HCT116 (cell line): Measurements from ENCODE around the gene ZBTB20. TPM values are rescaled to one million over a fixed set of nuclear protein-coding genes. Genes with fewer than 3 reads are reported as not detected.

Source experiments
- ATAC-seq: fragments of 200-7000 bp; cut with Tn5 transposase; 2 replicates; pipeline ENCODE4 v1.9.1; 2020; ENCODE audit warnings: mild to moderate bottlenecking, moderate library complexity
- BruUV-seq: library from RNA; stranded (reverse); fragments of 400-500 nt; replicated peaks from 2 replicates; lab custom pipeline; 2021; lab: Mats Ljungman, UMichigan
- CTCF ChIA-PET: fragments of 300-600 bp; sonication (Branson Sonifier 250); formaldehyde crosslinking; loops from one replicate; lab custom pipeline; 2021; ENCODE audit warnings: antibody characterized with exemption; lab: Charles Lee
- POLR2A ChIA-PET: fragments of 300-600, 350-600 bp; sonication (Branson Sonifier 250); formaldehyde crosslinking; loops from one replicate; lab custom pipeline; 2021; ENCODE audit warnings: antibody characterized with exemption; lab: Charles Lee
- RAD21 ChIA-PET, 2 experiments: fragments of 300-600 bp; sonication (Branson Sonifier 250); formaldehyde crosslinking; loops; one replicate each; lab custom pipeline; 2023; ENCODE audit warnings: low total read pairs in 2 of 2; ENCODE audit not compliant: uncharacterized antibody in 2 of 2, unreplicated experiment in 2 of 2, low non-redundant PET in 1 of 2; lab: Charles Lee
- DNase-seq: peaks from one replicate; pipeline ENCODE4 v3.0.0-alpha.2; 2010; ENCODE audit warnings: low read depth, low spot score
- H2AFZ ChIP-seq: fragments of 200-600 bp; shearing (Covaris generic), sonication (generic); 2 replicates; pipeline ENCODE4 v1.6.1; 2017; ENCODE audit warnings: low read depth, mixed run types, mixed read lengths, antibody characterized with exemption, low read length; ENCODE audit not compliant: poor library complexity, severe bottlenecking
- H3K27ac ChIP-seq: 2 replicates; pipeline ENCODE4 v1.5.1; 2012; ENCODE audit warnings: low read depth, low read length
- H3K27me3 ChIP-seq: fragments of 200-600 bp; sonication (generic); 2 replicates; pipeline ENCODE4 v1.6.1; 2016; ENCODE audit warnings: mixed run types, low read length, mixed read lengths; ENCODE audit not compliant: insufficient read depth
- H3K36me3 ChIP-seq, 2 experiments: fragments of 200-500 bp in 1 of 2; fragments of 200-600 bp in 1 of 2; sonication (Bioruptor generic) in 1 of 2; sonication (generic) in 1 of 2; 2 replicates each; pipeline versions ENCODE4 v1.5.1 to v1.6.1; 2014 to 2016; ENCODE audit warnings: low read length in 2 of 2, inconsistent platforms in 1 of 2, mixed read lengths in 1 of 2, mixed run types in 1 of 2; ENCODE audit not compliant: insufficient read depth in 2 of 2, control insufficient read depth in 1 of 2
- H3K4me1 ChIP-seq, 2 experiments: fragments of 200-600 bp in 1 of 2; sonication (generic) in 1 of 2; 2 replicates each; pipeline versions ENCODE4 v1.5.1 to v1.6.1; 2012 to 2017; ENCODE audit warnings: low read length in 2 of 2, inconsistent platforms in 1 of 2, mild to moderate bottlenecking in 1 of 2, mixed read lengths in 1 of 2, mixed run types in 1 of 2, moderate library complexity in 1 of 2; ENCODE audit not compliant: insufficient read depth in 2 of 2, control insufficient read depth in 1 of 2
- H3K4me2 ChIP-seq: fragments of 200-600 bp; sonication (generic); 2 replicates; pipeline ENCODE4 v1.6.1; 2017; ENCODE audit warnings: mixed run types, low read length, mixed read lengths
- H3K4me3 ChIP-seq, 2 experiments: fragments of 200-600 bp in 1 of 2; sonication (generic) in 1 of 2; replicated peaks in 1 of 2; 2 replicates each; pipeline ENCODE4 v1.5.1; 2011 to 2016; ENCODE audit warnings: low read length in 2 of 2, control low read depth in 1 of 2, low read depth in 1 of 2, mild to moderate bottlenecking in 1 of 2, mixed read lengths in 1 of 2, mixed run types in 1 of 2
- H3K79me2 ChIP-seq: fragments of 200-600 bp; sonication (generic); 2 replicates; pipeline ENCODE4 v1.6.1; 2017; ENCODE audit warnings: mild to moderate bottlenecking, mixed run types, low read length, moderate library complexity, mixed read lengths; ENCODE audit not compliant: insufficient read depth
- H3K9ac ChIP-seq: fragments of 200-600 bp; sonication (generic); 2 replicates; pipeline ENCODE4 v1.6.1; 2016; ENCODE audit warnings: low read length, mixed read lengths
- H3K9me2 ChIP-seq: fragments of 200-600 bp; sonication (generic), shearing (Covaris generic); 2 replicates; pipeline ENCODE4 v1.6.1; 2017; ENCODE audit warnings: mixed run types, mild to moderate bottlenecking, moderate library complexity; ENCODE audit not compliant: insufficient read depth
- H3K9me3 ChIP-seq, 2 experiments: fragments of 200-500 bp in 1 of 2; fragments of 200-600 bp in 1 of 2; sonication (Bioruptor generic) in 1 of 2; sonication (generic) in 1 of 2; 2 replicates each; pipeline ENCODE4 v1.6.1; 2014 to 2017; ENCODE audit warnings: low read length in 2 of 2, mixed read lengths in 2 of 2, inconsistent platforms in 1 of 2, low read depth in 1 of 2, mild to moderate bottlenecking in 1 of 2, mixed run types in 1 of 2, moderate library complexity in 1 of 2; ENCODE audit not compliant: control insufficient read depth in 1 of 2, insufficient read depth in 1 of 2
- H4K20me1 ChIP-seq: fragments of 200-600 bp; sonication (generic), shearing (Covaris generic); 2 replicates; pipeline ENCODE4 v1.6.1; 2017; ENCODE audit warnings: mixed run types, mild to moderate bottlenecking, moderate library complexity; ENCODE audit not compliant: insufficient read depth
- CEBPB ChIP-seq: IDR thresholded peaks from 2 replicates; pipeline ENCODE4 v1.6.1; 2012; ENCODE audit warnings: low read depth
- EGR1 ChIP-seq: IDR thresholded peaks from 2 replicates; pipeline ENCODE4 v1.6.1; 2012; ENCODE audit warnings: low read depth
- JUND ChIP-seq: IDR thresholded peaks from 2 replicates; pipeline ENCODE4 v1.6.1; 2012
- POLR2A ChIP-seq: IDR thresholded peaks from 2 replicates; pipeline ENCODE4 v1.7.0; 2011; ENCODE audit warnings: borderline replicate concordance; ENCODE audit not compliant: insufficient read depth, insufficient read length; ENCODE audit errors: extremely low read depth
- POLR2AphosphoS5 ChIP-seq: IDR thresholded peaks from 2 replicates; pipeline ENCODE4 v1.6.1; 2011; ENCODE audit warnings: mild to moderate bottlenecking, low read depth, low read length, moderate library complexity
- SP1 ChIP-seq: IDR thresholded peaks from 2 replicates; pipeline ENCODE4 v1.6.1; 2012; ENCODE audit warnings: low read depth
- SRF ChIP-seq: IDR thresholded peaks from 2 replicates; pipeline ENCODE4 v1.6.1; 2012; ENCODE audit warnings: low read depth
- YY1 ChIP-seq: IDR thresholded peaks from 2 replicates; pipeline ENCODE4 v1.6.1; 2011; ENCODE audit warnings: low read length, low read depth, moderate library complexity, mild to moderate bottlenecking; ENCODE audit not compliant: insufficient replicate concordance; ENCODE audit errors: extremely low read depth
- ZNF274 ChIP-seq: fragments of 200-500 bp; sonication (Bioruptor generic); IDR thresholded peaks from 2 replicates; pipeline ENCODE4 v1.6.1; 2014; ENCODE audit warnings: mild to moderate bottlenecking, low read depth, low read length, inconsistent platforms
- intact Hi-C: fragments of 100-400 bp; cut with micrococcal nuclease; formaldehyde crosslinking; loops from 2 replicates; pipeline ENCODE4 v1.10.0; 2022
- total RNA-seq: library from RNA; stranded (reverse); gene quantifications from one replicate; pipeline ENCODE4 v1.2.1, GENCODE V29; 2021; ENCODE audit not compliant: unreplicated experiment
- TF ChIP-seq, protein P1 (sequence below), 3 experiments: fragments of 200-600 bp in 1 of 3; sonication (generic) in 1 of 3; IDR thresholded peaks in 2 of 3; conservative IDR thresholded peaks in 1 of 3; 2 replicates each; pipeline ENCODE4 v1.5.1; 2012 to 2017; ENCODE audit warnings: low read depth in 2 of 3, low read length in 2 of 3, antibody characterized with exemption in 1 of 3, borderline replicate concordance in 1 of 3, control low read depth in 1 of 3, mild to moderate bottlenecking in 1 of 3, mixed read lengths in 1 of 3, mixed run types in 1 of 3, moderate library complexity in 1 of 3; ENCODE audit not compliant: insufficient read depth in 1 of 3

ZBTB20 gene
- total RNA-seq, 1 experiment from 2014 or later, result 42.1 TPM

DNA sequence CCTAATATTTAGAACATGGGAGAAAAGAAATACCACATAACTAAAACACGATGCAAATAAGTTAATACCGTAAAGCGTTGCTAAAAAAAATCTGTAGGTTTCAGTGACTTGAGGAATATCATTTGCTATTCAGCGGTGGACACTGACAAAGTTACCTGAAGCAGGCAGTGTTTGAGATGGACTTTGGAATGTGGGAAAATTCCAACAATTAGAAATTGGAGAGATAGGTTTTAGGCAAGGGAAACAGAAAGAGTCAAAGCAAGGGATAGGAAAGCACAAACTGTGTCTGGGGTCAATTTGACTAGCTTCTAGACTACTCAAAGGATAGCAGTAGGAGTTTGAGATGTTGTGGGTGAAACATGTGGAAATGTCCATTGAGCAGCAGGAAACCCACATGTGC, 680.3 kb downstream of the ZBTB20 start:
- Histone ChIP-seq H3K4me1 (no peaks in the 10 kb centered on the region), H3K9me3 (no peaks in the 10 kb centered on the region), H3K27ac (no peak overlapping the region), H4K20me1 (peaks cover 5% of the 10 kb centered on the region; the same call in 1 of the 2 replicates), H3K79me2 (peaks cover 89% of the 10 kb centered on the region), H3K4me3 (no peak overlapping the region), H3K36me3 (no peaks in the 10 kb centered on the region), H3K4me2 (no peak overlapping the region), H3K27me3 (no peaks in the 10 kb centered on the region), H2AFZ (no peak overlapping the region), H3K9ac (no peak overlapping the region), H3K9me2 (no peaks in the 10 kb centered on the region)
- POLR2A ChIA-PET, result no interaction called here
- CTCF ChIA-PET, result no interaction called here
- ATAC-seq, result no peak
- RAD21 ChIA-PET, result no interaction called here
- no peak for DNase-seq
- intact Hi-C loops, result no loop called here
- TF ChIP-seq SP1 (no peak), YY1 (no peak), POLR2A (no peak)
- TF ChIP-seq, protein P1, sequence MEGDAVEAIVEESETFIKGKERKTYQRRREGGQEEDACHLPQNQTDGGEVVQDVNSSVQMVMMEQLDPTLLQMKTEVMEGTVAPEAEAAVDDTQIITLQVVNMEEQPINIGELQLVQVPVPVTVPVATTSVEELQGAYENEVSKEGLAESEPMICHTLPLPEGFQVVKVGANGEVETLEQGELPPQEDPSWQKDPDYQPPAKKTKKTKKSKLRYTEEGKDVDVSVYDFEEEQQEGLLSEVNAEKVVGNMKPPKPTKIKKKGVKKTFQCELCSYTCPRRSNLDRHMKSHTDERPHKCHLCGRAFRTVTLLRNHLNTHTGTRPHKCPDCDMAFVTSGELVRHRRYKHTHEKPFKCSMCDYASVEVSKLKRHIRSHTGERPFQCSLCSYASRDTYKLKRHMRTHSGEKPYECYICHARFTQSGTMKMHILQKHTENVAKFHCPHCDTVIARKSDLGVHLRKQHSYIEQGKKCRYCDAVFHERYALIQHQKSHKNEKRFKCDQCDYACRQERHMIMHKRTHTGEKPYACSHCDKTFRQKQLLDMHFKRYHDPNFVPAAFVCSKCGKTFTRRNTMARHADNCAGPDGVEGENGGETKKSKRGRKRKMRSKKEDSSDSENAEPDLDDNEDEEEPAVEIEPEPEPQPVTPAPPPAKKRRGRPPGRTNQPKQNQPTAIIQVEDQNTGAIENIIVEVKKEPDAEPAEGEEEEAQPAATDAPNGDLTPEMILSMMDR (IDR thresholded peaks at IDR 0.05 in 2 of 3, conservative IDR thresholded peaks at IDR 0.05 in 1 of 3; ENCODE audit: borderline replicate concordance in 1 of 3, insufficient read depth in 1 of 3, low read depth in 2 of 3, low read length in 2 of 3), result no peak
- BruUV-seq, result no TSS peak

DNA sequence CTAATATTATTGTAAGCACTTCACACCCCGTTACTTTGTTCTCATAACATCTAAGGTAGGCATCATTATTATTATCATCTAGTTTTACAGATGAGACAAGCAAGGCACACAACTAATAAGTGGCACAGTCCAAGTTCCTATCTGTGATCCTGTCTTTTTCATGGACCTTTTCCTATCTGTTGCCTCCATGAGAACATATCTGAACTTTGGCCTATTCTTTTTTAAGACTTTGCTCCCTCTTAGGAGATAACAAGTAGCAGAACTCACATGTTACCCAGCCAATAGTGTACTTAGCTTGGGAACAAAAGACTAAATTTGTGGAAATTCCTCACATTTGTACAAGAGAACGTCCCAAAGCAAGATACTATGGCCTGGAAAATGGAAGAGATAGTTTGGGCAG, 680.8 kb downstream of the ZBTB20 start:
- ChIA-PET RAD21 (no interaction called here), POLR2A (no interaction called here), CTCF (no interaction called here)
- Histone ChIP-seq H3K27ac (no peak overlapping the region), H3K27me3 (no peaks in the 10 kb centered on the region), H3K36me3 (no peaks in the 10 kb centered on the region), H3K4me3 (no peak overlapping the region), H3K9me2 (no peaks in the 10 kb centered on the region), H3K4me1 (no peaks in the 10 kb centered on the region), H4K20me1 (peaks cover 5% of the 10 kb centered on the region; the same call in 1 of the 2 replicates), H3K79me2 (peaks cover 89% of the 10 kb centered on the region), H3K9ac (no peak overlapping the region), H3K4me2 (no peak overlapping the region), H3K9me3 (no peaks in the 10 kb centered on the region), H2AFZ (no peak overlapping the region)
- BruUV-seq, result no TSS peak
- intact Hi-C loops, result no loop called here
- DNase-seq (no peak), ATAC-seq (no peak)
- no peak for TF ChIP-seq EGR1
- no peak for TF ChIP-seq JUND
- TF ChIP-seq SRF, result no peak
- TF ChIP-seq POLR2AphosphoS5, result no peak
- TF ChIP-seq YY1, result no peak
- TF ChIP-seq CEBPB, result no peak
- TF ChIP-seq ZNF274, result no peak
